GM10248 (cell line): ENCODE results near the gene DAB1.

ENCODE experiments used
- CTCF ChIA-PET: fragments of 300-600 bp; sonication (Branson Sonifier 250); formaldehyde crosslinking; extraction: SDS; loops from one replicate; lab custom pipeline; 2021; ENCODE audit warnings: antibody characterized with exemption; lab: Yijun Ruan, JAX
- POLR2A ChIA-PET: fragments of 350-650 bp; sonication (Branson Sonifier 250); formaldehyde crosslinking; extraction: SDS; loops from one replicate; lab custom pipeline; 2020; ENCODE audit warnings: antibody characterized with exemption; lab: Yijun Ruan, JAX
- DNase-seq: peaks from one replicate; pipeline ENCODE4 v3.0.0; 2012; ENCODE audit errors: extremely low spot score
- CTCF ChIP-seq: IDR thresholded peaks from 2 replicates; pipeline ENCODE4 v1.5.1; 2012; ENCODE audit warnings: mild to moderate bottlenecking, low read depth; ENCODE audit errors: extremely low read depth, missing control alignments, control extremely low read depth

DAB1 gene

GRCh38 chr1:57024428-57024827, 399.4 kb downstream of the DAB1 start:
- CTCF ChIA-PET: no interaction called here
- DNase-seq: no peak
- POLR2A ChIA-PET: no interaction called here
- TF ChIP-seq CTCF: no peak

GRCh38 chr1:57020216-57020615, 403.6 kb downstream of the DAB1 start:
- ChIA-PET CTCF (no interaction called here), POLR2A (no interaction called here)
- no peak for TF ChIP-seq CTCF
- no peak for DNase-seq

- no peak for TF ChIP-seq CTCF
- ChIA-PET POLR2A (no interaction called here), CTCF (no interaction called here)
- DNase-seq: no peak
Measured at GRCh38 chr1:57019236-57019839, 404.5 kb downstream of the DAB1 start.

- no peak for DNase-seq
- TF ChIP-seq CTCF: no peak
- ChIA-PET POLR2A (no interaction called here), CTCF (no interaction called here)
Measured at GRCh38 chr1:57018119-57018518, 405.7 kb downstream of the DAB1 start.

- TF ChIP-seq CTCF: no peak
- CTCF ChIA-PET: no interaction called here
- no peak for DNase-seq
- POLR2A ChIA-PET: no interaction called here
Measured at GRCh38 chr1:57017717-57018116, 406.1 kb downstream of the DAB1 start.

- CTCF ChIA-PET: no interaction called here
- DNase-seq: no peak
- POLR2A ChIA-PET: no interaction called here
Measured at GRCh38 chr1:57017200-57017599, 406.7 kb downstream of the DAB1 start.

More at GRCh38 chr1:57017200-57017599, 406.7 kb downstream of the DAB1 start:
- no peak for TF ChIP-seq CTCF
